GM18526 (cell line): ENCODE measurements around the gene MAP7D2.

Experiments used
- POLR2A ChIP-seq: IDR thresholded peaks from 3 replicates; pipeline ENCODE4 v1.6.1; 2011; ENCODE audit not compliant: insufficient read length; ENCODE audit errors: extremely low read depth

The MAP7D2 gene

DNA sequence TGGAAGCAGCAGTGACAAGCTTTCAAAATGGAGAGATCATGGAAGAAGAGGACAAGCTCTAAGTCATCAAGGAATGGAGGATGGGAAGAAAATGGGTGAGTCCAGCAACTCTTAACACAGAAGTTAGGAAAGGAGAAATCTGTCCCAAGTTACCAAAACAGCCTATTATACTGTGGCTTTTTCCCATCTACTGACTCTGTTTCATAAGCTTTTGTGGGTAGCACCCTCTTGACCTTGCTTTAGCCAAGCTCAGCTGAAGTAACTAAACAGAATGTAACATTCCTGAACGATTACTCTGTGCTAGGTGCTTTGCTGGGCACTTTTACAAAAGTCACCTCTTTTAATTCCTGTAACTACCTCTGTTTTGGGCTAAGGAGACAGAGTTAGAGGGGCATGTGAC is 54.9 kb downstream of the MAP7D2 start:
- TF ChIP-seq POLR2A, result no peak

DNA sequence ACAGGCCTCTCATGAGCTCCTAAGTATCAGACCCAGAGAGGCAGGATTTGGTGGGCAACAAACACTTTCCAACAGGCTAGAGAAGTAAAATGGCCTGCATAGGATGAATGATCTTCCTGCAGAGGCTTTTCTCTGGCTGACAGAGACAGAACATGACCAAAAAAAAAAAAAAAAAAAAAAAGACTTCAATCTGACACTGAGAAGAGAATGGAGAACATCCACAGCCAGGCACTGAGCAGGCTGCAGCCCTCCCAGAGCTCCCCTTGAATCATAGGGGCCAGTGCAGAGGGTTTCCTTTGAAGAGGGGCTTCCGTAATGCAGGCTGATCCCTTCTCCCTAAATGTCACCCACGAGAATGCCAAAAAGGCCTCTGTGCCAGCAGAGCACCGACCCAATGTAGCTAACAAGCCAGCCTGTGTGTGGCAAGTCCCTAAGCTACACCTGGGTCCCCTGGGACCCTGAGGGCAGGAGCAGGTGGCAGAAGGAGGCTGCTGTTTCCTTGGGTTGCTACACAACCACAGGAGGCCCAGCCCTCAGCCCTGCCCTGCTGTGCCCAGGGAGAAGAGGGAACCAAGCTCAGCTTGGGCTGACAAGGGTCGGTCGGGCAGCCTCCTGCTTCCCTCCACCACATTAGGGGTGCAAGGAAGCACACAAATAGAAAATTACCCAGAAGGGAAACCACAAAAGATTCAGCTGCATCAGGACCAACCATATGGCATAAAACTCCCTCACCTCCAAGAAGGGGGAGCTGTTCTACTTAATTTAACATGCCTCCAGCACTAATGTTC is 55.6 kb downstream of the MAP7D2 start:
- no peak for TF ChIP-seq POLR2A

DNA sequence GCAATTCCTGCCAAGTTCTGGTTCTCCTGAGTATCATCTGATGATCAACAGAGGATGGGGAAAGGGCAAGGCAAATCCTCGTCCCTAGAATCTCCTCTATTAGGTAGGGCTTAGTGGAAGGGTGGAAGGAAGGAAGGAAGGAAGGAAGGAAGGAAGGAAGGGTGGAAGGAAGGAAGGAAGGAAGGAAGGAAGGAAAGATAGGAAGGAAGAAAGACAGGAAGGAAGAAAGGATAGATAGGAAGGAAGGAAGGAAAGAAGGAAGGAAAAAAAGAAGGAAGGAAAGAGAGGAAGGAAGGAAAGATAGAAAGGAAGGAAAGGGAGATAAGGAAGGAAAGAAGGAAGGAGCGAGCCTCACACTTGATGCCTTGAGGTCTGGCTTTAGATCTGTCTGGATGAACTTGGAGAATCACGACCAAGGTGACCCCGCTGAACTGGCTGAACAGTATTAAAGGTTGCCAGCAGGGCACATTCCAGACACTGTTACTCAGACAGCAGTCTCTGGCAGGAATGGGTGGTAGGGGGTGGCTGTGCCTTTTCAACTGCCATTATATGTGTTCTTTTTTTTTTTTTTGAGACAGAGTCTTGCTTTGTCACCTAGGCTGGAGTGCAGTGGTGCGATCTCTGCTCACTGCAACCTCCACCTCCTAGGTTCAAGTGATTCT is 57.1 kb downstream of the MAP7D2 start:
- TF ChIP-seq POLR2A, result no peak

DNA sequence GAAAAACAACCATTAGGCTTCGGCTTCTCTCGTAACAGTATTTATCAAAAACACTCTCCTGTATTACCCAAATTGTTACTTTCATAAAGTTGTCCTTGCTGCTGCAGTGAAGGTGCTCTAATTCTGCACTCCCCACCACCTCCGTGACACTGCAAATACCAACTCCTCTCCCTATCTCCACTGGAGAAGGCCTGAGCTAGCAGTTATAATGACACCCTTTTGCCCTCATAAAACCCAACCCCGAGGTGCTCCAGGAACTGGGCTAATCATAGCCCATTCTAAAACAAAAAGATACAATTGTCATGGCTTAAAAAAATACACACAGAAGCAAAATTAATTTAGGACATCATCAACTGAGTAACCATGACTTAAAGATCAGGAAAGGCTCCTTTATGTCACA is 59.2 kb downstream of the MAP7D2 start:
- no peak for TF ChIP-seq POLR2A

GRCh38 chrX:20056704-20057103 is 60.0 kb downstream of the MAP7D2 start:
- no peak for TF ChIP-seq POLR2A

GRCh38 chrX:20053537-20053936 is 63.2 kb downstream of the MAP7D2 start:
- no peak for TF ChIP-seq POLR2A

GRCh38 chrX:20046864-20047263 is 69.8 kb downstream of the MAP7D2 start:
- no peak for TF ChIP-seq POLR2A

- TF ChIP-seq POLR2A, result no peak
These were observed 70.5 kb downstream of the MAP7D2 start for GRCh38 chrX:20046223-20046622.

- no peak for TF ChIP-seq POLR2A
These were observed 74.5 kb downstream of the MAP7D2 start for GRCh38 chrX:20042221-20042620.

- no peak for TF ChIP-seq POLR2A
These were observed 77.7 kb downstream of the MAP7D2 start for GRCh38 chrX:20038966-20039365.

DNA sequence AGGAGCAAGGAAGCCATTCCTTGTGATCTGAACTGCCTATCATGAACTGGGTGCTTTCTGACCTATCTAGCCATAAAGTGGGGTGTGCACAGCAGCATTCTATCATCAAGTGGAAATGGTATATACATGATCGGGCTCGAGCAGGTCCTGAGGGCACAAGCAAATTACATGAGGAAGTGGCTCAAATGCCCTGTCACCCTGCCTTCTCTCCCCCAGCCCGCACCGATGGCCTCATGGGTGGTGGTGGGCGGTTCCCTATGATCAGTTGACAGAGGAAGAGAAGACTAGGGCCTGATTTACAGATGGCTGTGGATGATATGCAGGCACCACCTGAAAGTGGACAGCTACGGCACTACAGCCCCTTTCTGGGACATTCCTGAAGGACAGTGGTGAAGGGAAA is 79.5 kb downstream of the MAP7D2 start:
- TF ChIP-seq POLR2A, result no peak

DNA sequence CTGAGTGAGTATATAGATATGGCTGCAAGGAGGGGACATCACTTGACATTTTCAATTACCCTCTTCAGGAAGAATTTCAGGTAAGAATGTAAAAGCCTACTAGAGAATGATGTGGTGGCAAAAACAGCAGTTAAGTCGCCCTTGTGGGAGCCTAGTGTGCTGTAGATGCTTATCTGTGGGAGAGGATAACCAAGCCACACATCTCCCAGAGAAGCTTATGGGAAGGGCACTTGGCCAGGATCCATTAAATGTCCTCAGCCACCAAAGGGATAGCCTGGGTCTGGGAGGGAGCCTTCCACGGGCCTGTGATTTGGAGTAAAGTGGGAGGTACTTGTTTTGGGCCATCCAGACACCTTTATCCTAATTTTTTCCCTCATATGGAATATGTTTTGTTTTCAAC is 84.5 kb downstream of the MAP7D2 start:
- TF ChIP-seq POLR2A, result no peak

GRCh38 chrX:20029728-20030127 is 87.0 kb downstream of the MAP7D2 start:
- no peak for TF ChIP-seq POLR2A

- no peak for TF ChIP-seq POLR2A
These were observed 88.1 kb downstream of the MAP7D2 start for GRCh38 chrX:20028588-20028987.

- TF ChIP-seq POLR2A, result no peak
These were observed 90.4 kb downstream of the MAP7D2 start for GRCh38 chrX:20026278-20026677.

DNA sequence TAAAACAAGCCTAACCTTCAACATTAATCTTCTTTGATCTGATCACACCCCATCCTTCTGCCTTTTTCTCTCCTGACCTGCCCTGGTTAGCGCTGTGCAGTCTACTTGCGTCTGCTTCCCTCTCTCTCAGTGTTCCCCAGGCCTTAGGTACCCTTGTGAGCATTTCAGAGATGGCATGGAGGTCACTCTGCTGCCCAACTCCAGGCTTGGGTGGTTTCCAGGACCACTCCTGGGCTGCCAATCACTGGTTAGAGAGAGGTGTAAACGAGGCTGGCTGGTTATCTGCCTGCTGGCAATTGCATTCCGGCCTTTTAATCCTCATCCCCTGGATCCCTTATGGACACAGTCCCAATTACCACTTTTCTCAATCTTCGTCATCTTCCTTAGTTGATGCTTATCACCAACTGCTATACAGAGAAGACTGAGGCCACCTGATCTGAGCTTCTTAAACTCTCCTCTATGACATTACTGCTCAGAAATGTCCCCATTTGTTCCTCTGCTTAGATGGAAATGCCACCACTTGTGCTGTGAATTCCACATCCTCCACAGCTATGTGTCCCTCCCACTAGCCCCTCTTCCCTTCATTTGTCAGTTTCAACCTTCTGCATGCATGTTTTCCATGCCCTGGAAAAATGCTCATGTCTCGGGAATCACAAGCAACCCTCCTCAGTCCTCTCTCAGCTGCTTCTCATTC is 96.9 kb downstream of the MAP7D2 start:
- no peak for TF ChIP-seq POLR2A

- TF ChIP-seq POLR2A, result no peak
These were observed 100.1 kb downstream of the MAP7D2 start for GRCh38 chrX:20016616-20016945.
